GM12873 (cell line): Measurements from ENCODE around the gene TAF9B.

Experiments used
- CTCF ChIP-seq: IDR thresholded peaks from 2 replicates; pipeline ENCODE4 v1.5.1; 2012; ENCODE audit warnings: low read depth, mild to moderate bottlenecking, moderate library complexity, low read length, control low read depth; ENCODE audit not compliant: insufficient read depth; ENCODE audit errors: missing control alignments

Gene TAF9B

GRCh38 chrX:78133238-78133960 lies 6.1 kb downstream of the TAF9B start:
- TF ChIP-seq CTCF, result no peak

GRCh38 chrX:78131117-78131516 lies 8.3 kb downstream of the TAF9B start:
- no peak for TF ChIP-seq CTCF

- TF ChIP-seq CTCF, result no peak
Observed at GRCh38 chrX:78130396-78130795, 9.1 kb downstream of the TAF9B start.

- no peak for TF ChIP-seq CTCF
Observed at GRCh38 chrX:78129714-78130113, 9.7 kb downstream of the TAF9B start.

GRCh38 chrX:78125148-78125547 lies 14.3 kb downstream of the TAF9B start:
- no peak for TF ChIP-seq CTCF

- TF ChIP-seq CTCF, result peak; percentile 45
Observed at GRCh38 chrX:78124307-78124706, 15.1 kb downstream of the TAF9B start.

GRCh38 chrX:78123190-78123589 lies 16.3 kb downstream of the TAF9B start:
- no peak for TF ChIP-seq CTCF
